ENCODE data around the gene DKC1.
A peak's percentile ranks its signal among the peaks of the same experiment; 100 is the strongest.
"Not testable (repeated sequence)": the region's sequence is repeated elsewhere in the genome, so short reads cannot be mapped to it uniquely, and the experiment has no call there.

The DKC1 gene

GRCh38 chrX:154793084-154793795, 30.6 kb downstream of the DKC1 start:
- DNase-seq: no peak

DNA sequence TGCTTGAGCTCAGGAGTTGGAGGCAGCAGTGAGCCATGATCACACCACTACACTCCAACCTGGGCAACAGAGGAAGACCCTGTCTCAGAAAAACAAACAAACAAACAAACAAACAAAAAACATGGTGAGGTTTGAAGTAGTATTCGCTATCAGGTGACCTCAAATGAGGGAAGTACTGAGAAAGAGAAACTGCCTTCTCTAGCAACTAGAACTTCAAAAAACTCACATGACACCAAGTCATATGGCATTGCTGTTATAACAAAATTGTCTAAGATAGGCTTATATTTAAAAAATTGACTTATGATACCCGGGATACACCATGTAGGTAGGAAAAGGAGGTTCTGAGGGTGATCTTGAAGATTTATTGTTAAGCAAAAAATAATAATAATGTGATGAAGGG, 32.4 kb downstream of the DKC1 start:
- DNase-seq: no peak

DNA sequence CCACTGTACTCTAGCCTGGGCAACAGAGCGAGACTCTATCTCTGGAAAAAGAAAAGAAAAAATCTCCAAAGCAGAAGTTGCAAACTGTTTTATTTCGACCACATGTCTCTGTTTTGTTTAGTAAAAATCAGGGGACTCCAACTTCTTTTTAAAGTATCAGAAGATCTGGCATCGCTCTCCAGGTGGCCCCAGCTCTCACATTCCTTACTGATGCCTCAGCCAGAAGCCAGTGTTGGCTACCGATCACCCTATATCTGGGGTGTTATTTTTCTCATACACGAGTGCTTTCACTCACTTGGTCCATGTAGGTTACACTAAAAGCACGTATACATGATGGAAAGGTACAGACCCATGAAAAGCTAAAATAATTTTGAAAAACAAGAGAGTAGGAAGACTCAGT, 34.3 kb downstream of the DKC1 start:
- no peak for DNase-seq

- DNase-seq: no peak
Measured at GRCh38 chrX:154799556-154800348, 37.1 kb downstream of the DKC1 start.

- DNase-seq: no peak
Measured at GRCh38 chrX:154800478-154801210, 38.0 kb downstream of the DKC1 start.

GRCh38 chrX:154802947-154803346, 40.3 kb downstream of the DKC1 start:
- no peak for DNase-seq

DNA sequence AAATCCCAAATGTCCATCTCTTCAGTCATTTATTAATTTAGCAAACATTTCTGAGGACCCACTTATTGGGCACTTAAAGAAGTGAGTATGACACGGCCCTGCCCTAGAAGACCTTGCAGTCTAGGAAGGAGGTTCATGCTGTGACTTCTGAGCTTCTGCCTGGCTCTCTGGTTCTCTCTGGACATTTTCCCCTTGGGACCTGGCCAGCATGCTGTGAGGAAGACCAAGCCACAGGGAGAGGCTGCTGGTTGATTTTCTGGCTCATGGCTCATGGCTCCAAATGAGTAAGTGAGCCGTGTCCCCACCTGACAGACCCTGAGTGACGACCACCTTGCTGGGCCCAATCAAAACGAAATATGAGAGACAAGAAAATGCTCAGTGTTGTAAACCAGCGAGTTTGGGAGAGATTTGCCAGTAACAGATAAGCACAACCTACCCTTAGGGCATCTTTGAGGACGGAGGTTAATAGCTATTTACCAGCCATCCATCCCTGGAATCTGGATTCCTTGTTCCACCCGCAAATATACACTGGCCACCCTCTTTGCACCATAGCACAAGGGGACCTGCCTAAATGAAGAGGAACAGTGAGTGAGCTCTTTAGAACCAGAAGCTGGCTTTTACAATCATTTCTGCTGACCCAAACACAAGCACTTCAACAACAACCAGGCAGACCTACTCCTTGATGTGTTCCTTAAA, 41.7 kb downstream of the DKC1 start:
- no peak for DNase-seq

DNA sequence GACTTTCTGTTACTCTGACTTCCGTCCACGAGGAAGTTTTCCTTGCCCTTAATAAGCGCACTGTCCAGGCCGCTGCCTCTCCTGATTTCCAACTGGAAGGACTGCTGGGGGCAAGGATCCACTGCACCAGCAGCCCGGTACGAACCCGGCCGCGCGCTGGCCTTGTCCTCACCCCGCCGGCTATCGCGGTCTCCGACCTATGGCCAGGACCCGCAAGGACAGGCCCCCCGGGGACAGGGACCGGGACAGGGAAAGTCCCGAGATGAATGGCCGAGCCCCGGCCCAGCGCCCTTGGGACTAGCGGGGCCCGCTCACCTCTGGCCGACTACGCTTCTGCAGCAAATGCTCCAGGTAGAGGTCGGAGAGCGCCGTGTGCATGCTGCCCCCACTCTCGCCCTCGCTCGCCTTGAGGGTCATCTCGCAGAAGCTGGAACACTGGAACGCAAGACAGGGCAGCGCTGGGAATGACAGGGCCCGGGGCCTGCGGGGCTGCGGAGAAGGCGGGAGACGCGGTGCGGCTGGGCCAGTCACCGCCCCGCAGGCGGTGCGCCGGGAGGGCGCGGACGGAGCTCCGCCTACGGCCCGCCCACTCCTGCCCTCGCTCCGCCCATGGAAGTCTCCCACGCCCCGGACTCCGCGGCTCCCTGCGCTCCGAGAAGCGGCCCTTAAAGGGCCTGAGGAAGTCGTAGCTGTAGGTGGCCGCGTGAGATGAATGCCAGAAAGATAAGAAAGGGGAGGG, 42.5 kb downstream of the DKC1 start, which contains the start of gene MPP1:
TSS of gene MPP1 (minus strand) at position 529 of the 739 bp plus-strand sequence. CDS start at position 417, 112 bp downstream.
- peak; percentile 64 to 69 for DNase-seq

GRCh38 chrX:154805696-154806091, 43.0 kb downstream of the DKC1 start:
- DNase-seq: no peak

DNA sequence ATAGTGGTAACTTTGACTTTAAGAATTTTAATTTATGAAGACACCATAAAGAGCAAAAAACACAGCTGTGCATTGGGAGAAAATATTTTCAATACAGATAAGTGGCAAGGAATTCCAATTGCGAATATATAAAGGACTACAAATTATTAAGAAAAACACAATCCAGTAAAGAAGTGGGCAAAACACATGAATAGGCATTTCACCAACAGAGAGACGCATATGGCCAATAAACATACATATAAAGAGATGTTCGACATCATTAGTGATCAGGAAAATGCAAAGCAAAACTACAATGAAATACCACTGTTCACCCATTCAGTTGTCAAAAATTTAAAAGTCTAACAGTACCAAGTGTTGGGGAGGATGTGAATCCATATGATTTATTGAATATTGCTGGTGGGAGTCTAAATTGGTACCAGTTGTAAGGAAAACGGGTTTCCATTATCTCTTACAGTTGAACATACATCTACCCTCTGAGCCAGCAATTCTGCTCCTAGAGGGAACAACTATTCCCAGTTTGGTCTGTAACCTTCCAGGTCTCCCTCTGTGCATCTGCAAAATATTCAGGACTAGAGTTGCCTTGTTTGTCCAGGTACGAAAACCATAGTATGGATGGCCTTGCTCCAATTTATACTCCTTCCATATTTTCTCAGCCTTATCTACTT, 44.3 kb downstream of the DKC1 start:
- DNase-seq: no peak

DNA sequence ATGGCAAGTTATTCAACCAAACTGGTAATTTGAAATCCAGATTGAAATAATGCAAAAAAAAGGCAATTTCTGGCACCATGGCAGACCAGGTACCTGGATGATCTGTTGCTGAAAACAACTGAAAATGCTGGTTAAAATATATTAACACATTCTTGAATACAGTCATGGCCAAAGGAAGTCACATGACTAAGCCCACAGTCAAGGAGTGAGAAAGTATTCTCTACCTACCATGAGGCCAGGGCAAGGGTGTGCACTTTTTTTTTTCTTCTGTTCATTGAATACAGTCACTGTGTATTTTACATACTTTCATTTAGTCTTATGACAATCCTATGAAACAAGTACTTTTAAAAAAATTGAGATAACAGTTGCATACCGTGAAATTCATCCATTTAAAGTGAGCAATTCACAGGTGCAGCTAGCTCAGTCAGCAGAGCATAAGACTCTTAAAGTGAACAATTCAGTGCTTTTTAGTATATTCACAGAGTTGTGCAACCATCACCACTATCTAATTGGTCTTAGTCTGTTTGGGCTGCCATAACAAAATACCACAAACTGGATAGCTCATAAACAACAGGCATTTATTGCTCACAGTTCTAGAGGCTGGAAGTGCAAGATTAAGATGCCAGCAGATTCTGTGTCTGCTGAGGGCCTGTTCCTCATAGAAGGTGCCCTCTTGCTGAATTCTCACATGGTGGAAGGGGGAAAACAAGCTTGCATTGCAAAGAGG, 47.4 kb downstream of the DKC1 start:
- DNase-seq: no peak

DNA sequence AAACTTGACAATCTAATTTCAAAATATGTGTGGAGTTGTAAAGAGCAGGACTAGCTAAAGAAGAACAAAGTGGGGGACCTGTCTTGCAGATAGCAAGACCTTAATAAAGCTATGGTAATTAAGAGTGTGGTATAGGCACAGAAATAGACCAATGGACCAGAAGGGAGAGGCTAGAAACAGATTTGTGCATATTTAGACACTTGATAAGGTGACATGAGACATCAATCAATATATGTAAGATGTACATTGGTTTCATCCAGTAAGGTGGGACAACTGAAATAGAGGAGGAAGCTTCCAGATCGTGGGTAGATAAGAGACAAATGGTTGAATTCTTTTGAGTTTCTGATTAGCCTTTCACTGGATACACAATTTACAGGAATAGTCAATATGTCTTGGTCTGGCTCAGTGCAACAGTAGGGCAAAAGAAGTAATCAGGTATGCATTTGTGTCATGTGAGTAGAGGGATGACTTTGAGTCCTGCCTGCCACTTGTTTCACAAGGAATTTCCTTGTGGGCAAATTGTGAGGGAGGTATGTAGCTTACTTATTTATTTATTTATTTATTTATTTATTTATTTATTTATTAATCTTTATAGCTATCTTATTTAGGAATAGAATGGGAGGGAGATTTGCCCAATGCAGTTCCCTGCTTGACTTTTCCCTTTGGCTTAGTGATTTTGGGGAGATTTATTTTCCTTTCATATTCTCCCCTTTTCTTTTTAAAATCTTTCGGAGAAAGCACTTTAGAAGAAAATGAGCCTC, 49.9 kb downstream of the DKC1 start:
- DNase-seq: no peak

DNA sequence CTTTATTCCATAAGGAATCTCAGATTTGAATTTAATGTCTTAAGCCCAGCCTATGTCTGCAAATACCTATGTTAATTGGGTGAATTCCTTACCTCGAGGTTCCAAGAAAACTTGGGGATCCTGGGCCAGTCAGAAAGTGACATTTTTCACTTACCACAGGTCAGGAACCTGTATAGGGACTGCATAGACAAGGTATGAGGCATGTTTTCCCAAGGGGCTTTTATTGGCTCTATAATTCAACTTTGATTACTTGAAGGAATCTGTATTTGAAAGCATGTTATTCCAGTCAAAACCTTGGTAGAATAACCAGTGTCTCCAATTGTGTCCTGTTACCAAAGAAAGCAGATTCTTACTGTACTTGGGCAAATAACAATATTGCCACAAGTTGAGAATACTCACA, 51.1 kb downstream of the DKC1 start:
- no peak for DNase-seq

GRCh38 chrX:154815274-154815818, 52.7 kb downstream of the DKC1 start:
- no peak for DNase-seq

GRCh38 chrX:154816326-154816898, 53.7 kb downstream of the DKC1 start:
- not testable (repeated sequence) for DNase-seq

DNA sequence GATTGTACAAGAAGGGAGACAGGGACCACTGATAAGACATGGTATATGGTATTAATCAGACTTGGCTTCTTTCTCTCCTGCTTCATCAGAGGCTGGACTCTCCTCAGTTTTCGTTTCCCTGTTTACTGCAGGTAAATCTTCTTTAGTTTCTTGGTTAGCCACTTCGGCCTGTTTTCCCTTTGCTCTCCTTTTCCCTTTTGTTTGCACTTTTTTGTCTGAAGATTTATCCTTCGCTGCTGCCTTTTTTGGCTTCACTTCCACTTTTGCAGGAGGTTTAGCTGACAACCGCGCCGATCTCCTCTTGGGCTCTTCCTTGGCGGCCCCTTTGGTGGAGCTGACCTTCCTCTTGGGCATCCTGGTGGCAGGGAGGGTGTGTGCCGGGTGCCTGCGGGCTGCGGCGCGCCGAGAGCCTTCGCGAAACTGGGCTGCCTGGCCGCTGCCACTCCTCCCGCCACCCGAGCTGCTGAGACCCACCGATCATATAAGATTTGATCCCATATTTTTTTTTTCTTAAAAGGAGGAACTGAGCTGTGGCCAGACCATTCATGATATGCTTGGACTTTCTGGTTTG, 54.5 kb downstream of the DKC1 start:
- not testable (repeated sequence) for DNase-seq

DNA sequence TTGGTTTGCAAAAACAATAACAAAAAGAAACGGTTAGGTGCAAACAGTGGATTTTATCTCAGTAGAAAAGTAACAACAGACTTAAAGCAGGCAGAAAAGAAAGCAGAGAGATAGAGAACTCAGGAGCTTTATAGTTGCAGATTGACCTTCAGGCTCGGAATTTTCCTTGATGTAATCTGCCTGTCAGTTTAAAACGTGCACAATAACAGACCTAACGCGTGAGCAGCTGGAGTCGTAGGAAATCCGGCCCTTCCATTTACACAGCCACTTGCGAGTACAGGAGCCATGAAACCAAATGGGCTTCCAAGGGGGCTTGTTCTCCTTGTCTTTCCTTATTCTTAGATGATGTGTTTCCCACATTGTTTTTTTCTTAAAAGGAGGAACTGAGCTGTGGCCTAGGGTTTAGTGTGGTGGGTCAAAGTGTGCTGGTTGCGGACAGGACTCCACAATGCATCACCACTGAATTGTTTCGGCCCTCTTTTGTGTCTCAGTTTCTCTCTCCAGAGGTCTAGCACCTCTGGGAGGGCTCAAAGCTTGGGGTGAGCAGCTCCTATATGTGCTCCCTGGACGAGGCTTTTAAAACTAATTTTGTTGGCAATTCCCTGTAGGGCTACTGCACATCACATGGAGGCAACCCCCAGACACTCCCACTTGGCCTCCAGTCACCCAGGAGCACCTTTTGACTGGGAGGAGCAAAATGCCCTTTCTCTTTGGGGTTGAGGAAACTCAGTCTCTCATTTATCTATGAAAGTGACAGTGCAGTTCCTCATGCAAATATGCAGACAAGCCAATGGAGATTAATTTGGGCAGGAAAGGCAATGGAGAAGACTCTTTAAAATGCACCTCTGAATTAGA, 56.5 kb downstream of the DKC1 start:
- no peak for DNase-seq

DNA sequence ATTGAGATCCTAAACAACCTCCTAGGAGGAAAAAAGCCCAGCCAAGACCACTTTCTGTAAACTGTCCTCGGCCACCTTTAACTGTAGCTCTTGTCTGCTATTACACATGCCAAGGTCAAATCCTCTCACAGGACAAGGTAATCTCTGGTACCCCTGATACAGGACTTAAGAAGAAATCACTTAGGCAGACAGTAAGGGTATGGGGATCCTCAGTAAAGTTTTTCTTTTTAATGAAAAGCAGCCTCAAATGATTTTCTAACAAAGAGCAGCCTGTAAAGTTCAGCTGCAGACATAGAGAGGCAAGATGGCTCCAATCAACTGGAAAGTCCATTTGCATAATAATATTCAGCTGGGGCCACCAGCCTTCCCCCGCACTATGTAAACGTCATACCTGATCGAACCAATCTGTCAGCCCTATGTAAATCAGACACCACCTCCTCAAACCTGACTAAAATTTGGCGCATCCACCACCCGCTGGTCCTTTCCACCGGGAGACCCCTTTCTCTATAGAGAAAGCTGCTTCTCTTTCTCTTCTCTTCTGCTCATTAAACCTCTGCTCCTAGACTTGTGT, 57.2 kb downstream of the DKC1 start:
- DNase-seq: no peak
